NB4 (cell line): ENCODE results near the gene ITPR2.

Experiments used
- DNase-seq: peaks from one replicate; pipeline ENCODE4 v3.0.0; 2010; ENCODE audit warnings: low read depth
- H3K4me3 ChIP-seq: one replicate; pipeline ENCODE4 v1.5.1; 2011; ENCODE audit warnings: mild to moderate bottlenecking, low read depth, low read length, moderate library complexity
- CTCF ChIP-seq: IDR thresholded peaks from one replicate; pipeline ENCODE4 v1.5.1; 2012; ENCODE audit warnings: low read depth, low read length
- MAX ChIP-seq: IDR thresholded peaks from 2 replicates; pipeline ENCODE4 v1.6.1; 2011; ENCODE audit warnings: low read depth, low read length
- MYC ChIP-seq: IDR thresholded peaks from 2 replicates; pipeline ENCODE4 v1.6.1; 2011; ENCODE audit warnings: low read depth, low read length
- POLR2A ChIP-seq: IDR thresholded peaks from 2 replicates; pipeline ENCODE4 v1.6.1; 2011; ENCODE audit warnings: mild to moderate bottlenecking; ENCODE audit not compliant: insufficient read length; ENCODE audit errors: extremely low read depth

ITPR2 gene

GRCh38 chr12:26599096-26599695, 233.8 kb downstream of the ITPR2 start:
- DNase-seq: no peak
- TF ChIP-seq MYC (no peak), POLR2A (no peak), CTCF (no peak), MAX (no peak)
- H3K4me3 ChIP-seq: no peak overlapping the region

GRCh38 chr12:26595806-26596205, 237.2 kb downstream of the ITPR2 start:
- no peak overlapping the region for H3K4me3 ChIP-seq
- TF ChIP-seq POLR2A (no peak), MAX (no peak), MYC (no peak), CTCF (no peak)
- no peak for DNase-seq

- no peak overlapping the region for H3K4me3 ChIP-seq
- no peak for DNase-seq
- TF ChIP-seq MAX: no peak
- TF ChIP-seq CTCF: no peak
- no peak for TF ChIP-seq POLR2A
- no peak for TF ChIP-seq MYC
Measured at GRCh38 chr12:26580619-26581018, 252.4 kb downstream of the ITPR2 start.

- no peak overlapping the region for H3K4me3 ChIP-seq
- no peak for TF ChIP-seq MAX
- no peak for TF ChIP-seq POLR2A
- no peak for TF ChIP-seq CTCF
- no peak for TF ChIP-seq MYC
- DNase-seq: peak; percentile 46
Measured at GRCh38 chr12:26576266-26576665, 256.7 kb downstream of the ITPR2 start.

GRCh38 chr12:26573225-26573909, 259.6 kb downstream of the ITPR2 start:
- H3K4me3 ChIP-seq: no peak overlapping the region
- DNase-seq: peak; percentile 37
- TF ChIP-seq MAX (no peak), MYC (no peak), CTCF (no peak), POLR2A (no peak)
